ENCODE data around the gene DENND1B.
"Not testable (repeated sequence)": the region's sequence is repeated elsewhere in the genome, so short reads cannot be mapped to it uniquely, and the experiment has no call there.

Gene DENND1B

DNA sequence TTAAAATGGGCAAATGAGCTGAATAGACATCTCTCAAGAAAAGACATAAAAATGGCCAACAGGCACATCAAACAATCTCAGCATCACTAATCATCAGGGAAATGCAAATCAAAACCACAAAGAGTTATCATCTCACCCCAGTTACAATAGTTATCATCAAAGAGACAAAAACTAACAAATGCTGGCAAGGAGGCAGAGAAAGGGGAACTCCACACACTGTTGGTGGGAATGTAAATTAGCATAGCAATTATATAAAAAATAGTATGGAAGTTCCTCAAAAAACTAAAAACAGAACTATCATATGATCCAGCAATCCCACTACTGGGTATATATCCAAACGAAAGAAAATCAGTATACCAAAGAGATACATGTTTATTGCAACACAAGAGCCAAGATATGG lies 68.7 kb downstream of the DENND1B start:
- no peaks in the 10 kb centered on the region for H3K4me1 ChIP-seq (ENCODE audit: insufficient read depth, low read length)
- ATAC-seq (ENCODE audit: insufficient read depth, low read depth) (no peak), DNase-seq (no peak)
- H3K4me2 ChIP-seq (ENCODE audit: insufficient read depth, low read length): no peak overlapping the region
- TF ChIP-seq, protein P1, sequence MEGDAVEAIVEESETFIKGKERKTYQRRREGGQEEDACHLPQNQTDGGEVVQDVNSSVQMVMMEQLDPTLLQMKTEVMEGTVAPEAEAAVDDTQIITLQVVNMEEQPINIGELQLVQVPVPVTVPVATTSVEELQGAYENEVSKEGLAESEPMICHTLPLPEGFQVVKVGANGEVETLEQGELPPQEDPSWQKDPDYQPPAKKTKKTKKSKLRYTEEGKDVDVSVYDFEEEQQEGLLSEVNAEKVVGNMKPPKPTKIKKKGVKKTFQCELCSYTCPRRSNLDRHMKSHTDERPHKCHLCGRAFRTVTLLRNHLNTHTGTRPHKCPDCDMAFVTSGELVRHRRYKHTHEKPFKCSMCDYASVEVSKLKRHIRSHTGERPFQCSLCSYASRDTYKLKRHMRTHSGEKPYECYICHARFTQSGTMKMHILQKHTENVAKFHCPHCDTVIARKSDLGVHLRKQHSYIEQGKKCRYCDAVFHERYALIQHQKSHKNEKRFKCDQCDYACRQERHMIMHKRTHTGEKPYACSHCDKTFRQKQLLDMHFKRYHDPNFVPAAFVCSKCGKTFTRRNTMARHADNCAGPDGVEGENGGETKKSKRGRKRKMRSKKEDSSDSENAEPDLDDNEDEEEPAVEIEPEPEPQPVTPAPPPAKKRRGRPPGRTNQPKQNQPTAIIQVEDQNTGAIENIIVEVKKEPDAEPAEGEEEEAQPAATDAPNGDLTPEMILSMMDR (IDR thresholded peaks at IDR 0.05; ENCODE audit: borderline replicate concordance, extremely low read depth, low read length, poor library complexity, severe bottlenecking): no peak
- no peak for TF ChIP-seq EZH2 (IDR thresholded peaks at IDR 0.05; ENCODE audit: borderline replicate concordance, low read depth, low read length, severe bottlenecking)
- no peak overlapping the region for H3K4me3 ChIP-seq (ENCODE audit: low read depth in 1 of 2, low read length in 2 of 2)
- no peak overlapping the region for H2AFZ ChIP-seq (ENCODE audit: low read depth, low read length)
- no peak overlapping the region for H3K9ac ChIP-seq (ENCODE audit: low read depth, low read length)
- H4K20me1 ChIP-seq (ENCODE audit: insufficient read depth, low read length): peaks cover 3% of the 10 kb centered on the region; the same call in 1 of the 2 replicates
- H3K79me2 ChIP-seq (ENCODE audit: insufficient read depth, low read length): peaks cover 34% of the 10 kb centered on the region
- no peaks in the 10 kb centered on the region for H3K36me3 ChIP-seq (ENCODE audit: insufficient read depth, low read length)
- no peak overlapping the region for H3K27ac ChIP-seq (ENCODE audit: low read length)
- H3K27me3 ChIP-seq (ENCODE audit: insufficient read depth, low read length, poor library complexity): no peaks in the 10 kb centered on the region
- no peaks in the 10 kb centered on the region for H3K9me3 ChIP-seq (ENCODE audit: insufficient read depth, low read length, severe bottlenecking)

GRCh38 chr1:197705941-197706340 lies 69.3 kb downstream of the DENND1B start:
- Histone ChIP-seq H3K9me3 (ENCODE audit: insufficient read depth, low read length, severe bottlenecking) (no peaks in the 10 kb centered on the region), H3K4me2 (ENCODE audit: insufficient read depth, low read length) (no peak overlapping the region), H2AFZ (ENCODE audit: low read depth, low read length) (no peak overlapping the region), H3K79me2 (ENCODE audit: insufficient read depth, low read length) (peaks cover 40% of the 10 kb centered on the region), H3K27ac (ENCODE audit: low read length) (no peak overlapping the region), H3K9ac (ENCODE audit: low read depth, low read length) (no peak overlapping the region), H3K36me3 (ENCODE audit: insufficient read depth, low read length) (no peaks in the 10 kb centered on the region), H3K4me1 (ENCODE audit: insufficient read depth, low read length) (no peaks in the 10 kb centered on the region), H3K27me3 (ENCODE audit: insufficient read depth, low read length, poor library complexity) (no peaks in the 10 kb centered on the region), H3K4me3 (ENCODE audit: low read depth in 1 of 2, low read length in 2 of 2) (no peak overlapping the region), H4K20me1 (ENCODE audit: insufficient read depth, low read length) (peaks cover 3% of the 10 kb centered on the region; the same call in 1 of the 2 replicates)
- TF ChIP-seq, protein P1 (IDR thresholded peaks at IDR 0.05; ENCODE audit: borderline replicate concordance, extremely low read depth, low read length, poor library complexity, severe bottlenecking): no peak
- no peak for TF ChIP-seq EZH2 (IDR thresholded peaks at IDR 0.05; ENCODE audit: borderline replicate concordance, low read depth, low read length, severe bottlenecking)
- no peak for DNase-seq
- no peak for ATAC-seq (ENCODE audit: insufficient read depth, low read depth)

GRCh38 chr1:197700688-197701087 lies 74.6 kb downstream of the DENND1B start:
- H3K9me3 ChIP-seq (ENCODE audit: insufficient read depth, low read length, severe bottlenecking); H3K9ac ChIP-seq (ENCODE audit: low read depth, low read length); H2AFZ ChIP-seq (ENCODE audit: low read depth, low read length); H3K27me3 ChIP-seq (ENCODE audit: insufficient read depth, low read length, poor library complexity); DNase-seq; ATAC-seq (ENCODE audit: insufficient read depth, low read depth); H3K27ac ChIP-seq (ENCODE audit: low read length); H3K4me1 ChIP-seq (ENCODE audit: insufficient read depth, low read length); H3K36me3 ChIP-seq (ENCODE audit: insufficient read depth, low read length); H4K20me1 ChIP-seq (ENCODE audit: insufficient read depth, low read length); H3K4me2 ChIP-seq (ENCODE audit: insufficient read depth, low read length); H3K4me3 ChIP-seq (ENCODE audit: low read depth in 1 of 2, low read length in 2 of 2): not testable (repeated sequence)
- peaks cover 68% of the 10 kb centered on the region for H3K79me2 ChIP-seq (ENCODE audit: insufficient read depth, low read length)

GRCh38 chr1:197696372-197696771 lies 78.9 kb downstream of the DENND1B start:
- H3K9ac ChIP-seq (ENCODE audit: low read depth, low read length): no peak overlapping the region
- H3K4me2 ChIP-seq (ENCODE audit: insufficient read depth, low read length): no peak overlapping the region
- peaks cover 4% of the 10 kb centered on the region; the same call in 1 of the 2 replicates for H4K20me1 ChIP-seq (ENCODE audit: insufficient read depth, low read length)
- no peak for TF ChIP-seq EZH2 (IDR thresholded peaks at IDR 0.05; ENCODE audit: borderline replicate concordance, low read depth, low read length, severe bottlenecking)
- TF ChIP-seq, protein P1 (IDR thresholded peaks at IDR 0.05; ENCODE audit: borderline replicate concordance, extremely low read depth, low read length, poor library complexity, severe bottlenecking): no peak
- no peak for DNase-seq
- H2AFZ ChIP-seq (ENCODE audit: low read depth, low read length): no peak overlapping the region
- no peaks in the 10 kb centered on the region for H3K4me1 ChIP-seq (ENCODE audit: insufficient read depth, low read length)
- H3K36me3 ChIP-seq (ENCODE audit: insufficient read depth, low read length): no peaks in the 10 kb centered on the region
- ATAC-seq (ENCODE audit: insufficient read depth, low read depth): no peak
- H3K27me3 ChIP-seq (ENCODE audit: insufficient read depth, low read length, poor library complexity): no peaks in the 10 kb centered on the region
- no peak overlapping the region for H3K27ac ChIP-seq (ENCODE audit: low read length)
- no peaks in the 10 kb centered on the region for H3K9me3 ChIP-seq (ENCODE audit: insufficient read depth, low read length, severe bottlenecking)
- H3K79me2 ChIP-seq (ENCODE audit: insufficient read depth, low read length): peaks cover 71% of the 10 kb centered on the region
- H3K4me3 ChIP-seq (ENCODE audit: low read depth in 1 of 2, low read length in 2 of 2): no peak overlapping the region
